Suprapubic skin (tissue), 4 donors: Measurements from ENCODE around the gene GRXCR2.

Source experiments
- CTCF ChIP-seq, 2 donors: fragments of 200-600 bp in 1 of 2; fragments of 450-650 bp in 1 of 2; sonication (generic) in 1 of 2; IDR thresholded peaks; one replicate each; pipeline ENCODE4 v1.5.1; 2016 to 2019; ENCODE audit warnings: antibody characterized with exemption in 2 of 2, mild to moderate bottlenecking in 1 of 2, moderate library complexity in 1 of 2
- POLR2A ChIP-seq, 2 donors: fragments of 450-650 bp; IDR thresholded peaks; one replicate each; pipeline ENCODE4 v1.6.1; 2017; ENCODE audit warnings: antibody characterized with exemption in 2 of 2, mild to moderate bottlenecking in 2 of 2, moderate library complexity in 2 of 2
- POLR2AphosphoS5 ChIP-seq, 3 donors: sonication (generic); formaldehyde crosslinking; IDR thresholded peaks; one replicate each; pipeline ENCODE4 v1.6.1; 2017; ENCODE audit warnings: antibody characterized with exemption in 3 of 3

GRCh38 chr5:145911164-145911563, 38.4 kb upstream of the GRXCR2 start:
- no peak for TF ChIP-seq CTCF (IDR thresholded peaks at IDR 0.05)
- TF ChIP-seq POLR2A (IDR thresholded peaks at IDR 0.05), result no peak
- no peak for TF ChIP-seq POLR2AphosphoS5 (IDR thresholded peaks at IDR 0.05)
